OCI-LY3 (cell line): ENCODE data around the gene BCKDHB.

Experiments used
- H2AFZ ChIP-seq: fragments of 200-600, 300-600 bp; shearing (Covaris generic); 2 replicates; pipeline ENCODE4 v1.6.0; 2014; ENCODE audit warnings: antibody characterized with exemption, low read depth, low read length
- H3K27ac ChIP-seq: fragments of 200-600, 300-600 bp; sonication (generic); 2 replicates; pipeline ENCODE4 v1.5.1; 2014; ENCODE audit warnings: mild to moderate bottlenecking, low read length, moderate library complexity, mixed read lengths
- H3K27me3 ChIP-seq: fragments of 200-600, 300-600 bp; sonication (generic); 2 replicates; pipeline ENCODE4 v1.6.1; 2014; ENCODE audit warnings: low read depth, low read length, mixed read lengths
- H3K36me3 ChIP-seq: fragments of 200-600, 300-600 bp; sonication (generic); replicated peaks from 2 replicates; pipeline ENCODE3; 2014; ENCODE audit warnings: low read depth, low read length, mixed read lengths
- H3K4me1 ChIP-seq: fragments of 300-600, 200-600 bp; sonication (generic); 2 replicates; pipeline ENCODE4 v1.6.1; 2014; ENCODE audit warnings: low read length, mixed read lengths
- H3K4me2 ChIP-seq: fragments of 200-600, 300-600 bp; sonication (generic); 2 replicates; pipeline ENCODE4 v1.6.1; 2014; ENCODE audit warnings: low read length, mixed read lengths
- H3K4me3 ChIP-seq: fragments of 300-600, 200-600 bp; sonication (generic); 2 replicates; pipeline ENCODE4 v1.5.1; 2014; ENCODE audit warnings: antibody characterized with exemption, mild to moderate bottlenecking, low read length, moderate library complexity
- H3K79me2 ChIP-seq: fragments of 300-600, 200-600 bp; shearing (Covaris generic); 2 replicates; pipeline ENCODE4 v1.6.1; 2014; ENCODE audit warnings: mild to moderate bottlenecking, low read length, mixed read lengths
- H3K9ac ChIP-seq: fragments of 300-600, 200-600 bp; shearing (Covaris generic); 2 replicates; pipeline ENCODE4 v1.6.0; 2014; ENCODE audit warnings: mild to moderate bottlenecking, low read length, moderate library complexity
- H3K9me3 ChIP-seq: fragments of 200-600, 300-600 bp; shearing (Covaris generic); 2 replicates; pipeline ENCODE4 v1.6.1; 2014; ENCODE audit warnings: low read length, mixed read lengths; ENCODE audit not compliant: insufficient read depth
- H4K20me1 ChIP-seq: fragments of 200-600, 300-600 bp; sonication (generic); 2 replicates; pipeline ENCODE4 v1.6.1; 2016; ENCODE audit warnings: low read length, mixed read lengths; ENCODE audit not compliant: insufficient read depth
- CTCF ChIP-seq: fragments of 200-600, 300-600 bp; sonication (generic); IDR thresholded peaks from 2 replicates; pipeline ENCODE4 v1.5.1; 2014; ENCODE audit warnings: antibody characterized with exemption, low read length, low read depth
- EZH2phosphoT487 ChIP-seq: fragments of 200-600 bp; shearing (Covaris generic); IDR thresholded peaks from 2 replicates; pipeline ENCODE4 v1.6.1; 2018; ENCODE audit warnings: antibody characterized with exemption, mixed run types, low read depth

BCKDHB gene

DNA sequence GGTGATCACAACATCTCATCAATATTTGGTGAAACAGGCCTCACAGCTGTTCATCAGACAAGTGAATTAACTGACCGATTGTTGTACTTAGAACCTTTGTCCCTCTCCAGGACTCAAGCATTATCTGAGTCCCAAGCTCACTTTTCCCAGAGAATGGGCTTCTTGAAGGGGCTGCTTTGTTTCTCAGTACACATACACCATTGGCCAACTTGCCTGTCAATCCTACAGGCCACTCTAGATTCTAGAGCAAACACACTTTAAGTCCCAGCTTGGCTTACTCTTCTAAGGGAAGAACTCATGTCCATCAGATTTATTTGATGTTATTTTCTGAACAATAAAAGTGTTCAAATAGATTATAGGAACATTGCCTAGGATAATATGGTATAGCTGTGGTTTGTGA, 249.5 kb downstream of the BCKDHB start:
- no peaks in the 10 kb centered on the region for H4K20me1 ChIP-seq
- no peak overlapping the region for H3K4me2 ChIP-seq
- H3K9ac ChIP-seq = no peak overlapping the region
- no peak overlapping the region for H2AFZ ChIP-seq
- H3K9me3 ChIP-seq = no peaks in the 10 kb centered on the region
- no peak overlapping the region for H3K4me3 ChIP-seq
- TF ChIP-seq CTCF = no peak
- TF ChIP-seq EZH2phosphoT487 = no peak
- no peak overlapping the region for H3K27ac ChIP-seq
- H3K27me3 ChIP-seq = no peaks in the 10 kb centered on the region
- H3K79me2 ChIP-seq = no peaks in the 10 kb centered on the region
- no peaks in the 10 kb centered on the region for H3K4me1 ChIP-seq
- H3K36me3 ChIP-seq = no peaks in the 10 kb centered on the region

GRCh38 chr6:80356545-80356944, 250.1 kb downstream of the BCKDHB start:
- H3K4me2 ChIP-seq = no peak overlapping the region
- H3K9ac ChIP-seq = no peak overlapping the region
- H2AFZ ChIP-seq = no peak overlapping the region
- no peaks in the 10 kb centered on the region for H4K20me1 ChIP-seq
- H3K9me3 ChIP-seq = no peaks in the 10 kb centered on the region
- H3K27me3 ChIP-seq = no peaks in the 10 kb centered on the region
- no peak overlapping the region for H3K27ac ChIP-seq
- no peaks in the 10 kb centered on the region for H3K36me3 ChIP-seq
- no peaks in the 10 kb centered on the region for H3K79me2 ChIP-seq
- no peaks in the 10 kb centered on the region for H3K4me1 ChIP-seq
- no peak for TF ChIP-seq EZH2phosphoT487
- TF ChIP-seq CTCF = no peak
- no peak overlapping the region for H3K4me3 ChIP-seq

- no peak overlapping the region for H3K27ac ChIP-seq
- H4K20me1 ChIP-seq = no peaks in the 10 kb centered on the region
- H3K4me1 ChIP-seq = no peaks in the 10 kb centered on the region
- TF ChIP-seq CTCF (no peak), EZH2phosphoT487 (no peak)
- no peak overlapping the region for H3K4me2 ChIP-seq
- H3K36me3 ChIP-seq = no peaks in the 10 kb centered on the region
- H3K27me3 ChIP-seq = no peaks in the 10 kb centered on the region
- H2AFZ ChIP-seq = no peak overlapping the region
- no peak overlapping the region for H3K4me3 ChIP-seq
- H3K79me2 ChIP-seq = no peaks in the 10 kb centered on the region
- no peaks in the 10 kb centered on the region for H3K9me3 ChIP-seq
- no peak overlapping the region for H3K9ac ChIP-seq
Observed at GRCh38 chr6:80357081-80357480, 250.6 kb downstream of the BCKDHB start.

DNA sequence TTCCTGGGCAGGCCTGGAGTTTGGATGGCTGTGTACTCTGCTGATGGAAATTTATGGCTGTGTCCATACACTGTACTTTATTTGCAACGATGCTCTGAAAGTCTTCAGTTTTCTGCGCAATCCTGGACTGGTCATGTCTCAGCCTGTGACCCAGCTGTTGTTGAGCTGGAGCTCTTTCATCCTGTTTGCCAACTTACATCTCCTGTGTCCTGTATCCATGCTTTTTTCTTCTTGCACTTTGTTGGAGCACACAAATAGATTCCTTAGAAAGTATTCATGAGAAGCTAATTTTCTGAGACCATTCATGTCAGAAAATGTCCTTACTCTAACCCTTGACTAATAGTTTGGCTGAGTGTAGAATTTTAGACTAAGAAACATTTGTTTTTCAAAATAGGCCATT, 251.2 kb downstream of the BCKDHB start:
- no peak overlapping the region for H3K4me2 ChIP-seq
- no peaks in the 10 kb centered on the region for H3K4me1 ChIP-seq
- H4K20me1 ChIP-seq = no peaks in the 10 kb centered on the region
- no peak overlapping the region for H3K4me3 ChIP-seq
- H3K36me3 ChIP-seq = no peaks in the 10 kb centered on the region
- H2AFZ ChIP-seq = no peak overlapping the region
- no peak overlapping the region for H3K27ac ChIP-seq
- no peaks in the 10 kb centered on the region for H3K79me2 ChIP-seq
- TF ChIP-seq CTCF (no peak), EZH2phosphoT487 (no peak)
- no peak overlapping the region for H3K9ac ChIP-seq
- no peaks in the 10 kb centered on the region for H3K9me3 ChIP-seq
- no peaks in the 10 kb centered on the region for H3K27me3 ChIP-seq
